ENCODE data around the gene C3orf52. TPM values are rescaled to one million over a fixed set of nuclear protein-coding genes. Genes with fewer than 3 reads are reported as not detected.
A peak's percentile ranks its signal among the peaks of the same experiment; 100 is the strongest.

The C3orf52 gene
- total RNA-seq, 1 donor from 2014 or later = 9.1 TPM

- DNase-seq (ENCODE audit: low read depth in 2 of 2) = no peak
Measured at GRCh38 chr3:112134335-112135124, 48.3 kb downstream of the C3orf52 start.

- no peak for DNase-seq (ENCODE audit: low read depth in 2 of 2)
Measured at GRCh38 chr3:112136046-112136445, 49.9 kb downstream of the C3orf52 start.

GRCh38 chr3:112136959-112137693, 50.9 kb downstream of the C3orf52 start:
- DNase-seq (ENCODE audit: low read depth in 2 of 2) = peak; percentile 56 to 63

GRCh38 chr3:112137781-112138180, 51.6 kb downstream of the C3orf52 start:
- no peak for DNase-seq (ENCODE audit: low read depth in 2 of 2)

GRCh38 chr3:112138219-112138969, 52.2 kb downstream of the C3orf52 start:
- DNase-seq (ENCODE audit: low read depth in 2 of 2) = no peak

- no peak for DNase-seq (ENCODE audit: low read depth in 2 of 2)
Measured at GRCh38 chr3:112140584-112140983, 54.4 kb downstream of the C3orf52 start.

- no peak for DNase-seq (ENCODE audit: low read depth in 2 of 2)
Measured at GRCh38 chr3:112141293-112141692, 55.1 kb downstream of the C3orf52 start.

GRCh38 chr3:112143251-112143650, 57.1 kb downstream of the C3orf52 start:
- DNase-seq (ENCODE audit: low read depth in 2 of 2) = no peak

GRCh38 chr3:112143689-112144088, 57.5 kb downstream of the C3orf52 start:
- no peak for DNase-seq (ENCODE audit: low read depth in 2 of 2)

- no peak for DNase-seq (ENCODE audit: low read depth in 2 of 2)
Measured at GRCh38 chr3:112149136-112149535, 62.9 kb downstream of the C3orf52 start.

GRCh38 chr3:112167758-112168157, 81.6 kb downstream of the C3orf52 start:
- no peak for DNase-seq (ENCODE audit: low read depth in 2 of 2)

Other genes starting within 250 kb of the C3orf52 start
- 32.5 and 50.6 TPM in 2 replicates for gene PHLDB2, start 227.1 kb upstream of the C3orf52 start, total RNA-seq
- 18.3 TPM in 2 replicates for gene ABHD10, start 107.4 kb upstream of the C3orf52 start, total RNA-seq
- gene TAGLN3, start 87.5 kb upstream of the C3orf52 start, total RNA-seq = not detected in 2 replicates
- gene TMPRSS7, start 51.7 kb upstream of the C3orf52 start, total RNA-seq = not detected in 2 replicates
- not detected in 2 replicates for gene GCSAM, start 46.9 kb downstream of the C3orf52 start, total RNA-seq
- under 0.01 TPM in 2 replicates for gene SLC9C1, start 207.8 kb downstream of the C3orf52 start, total RNA-seq
- 3.1 and 9.9 TPM in 2 replicates for gene CD200, start 246.8 kb downstream of the C3orf52 start, total RNA-seq

Measured in lung microvascular endothelial cell (primary cell).